ENCODE measurements around the gene MCIDAS. TPM values are rescaled to one million over a fixed set of nuclear protein-coding genes. Genes with fewer than 3 reads are reported as not detected.

The MCIDAS gene
- total and polyA plus RNA-seq, 8 donors = 0.53 to 4.6 (median 1.8) TPM; not detected in 3

GRCh38 chr5:55232985-55233928 is 6.1 kb upstream of the MCIDAS start, which contains the start of gene CCNO:
Gene CCNO, minus strand, starts transcription at chr5:55233608. Its CDS starts 85 bp downstream, at chr5:55233523.
- H3K27me3 ChIP-seq = peaks cover 25 to 88% (median 66%) of the 10 kb centered on the region in 3 donors
- H3K27ac ChIP-seq = peak within 1 kb of the TSS; percentile 82 to 93 (median 86)
- H3K9me3 ChIP-seq = no peaks in the 10 kb centered on the region
- no peaks in the 10 kb centered on the region for H3K36me3 ChIP-seq
- 1 to 2% (median 1%) methylated on average over 42 to 106 of the region's 106 CpGs for WGBS, 5 donors
- H3K4me1 ChIP-seq = peaks cover 31 to 46% (median 43%) of the 10 kb centered on the region in 4 donors
- peak within 1 kb of the TSS; percentile 54 to 78 (median 55) for H3K4me3 ChIP-seq
- DNase-seq = peak; percentile 88 to 89
- TF ChIP-seq POLR2A (IDR thresholded peaks at IDR 0.05) (no peak), CTCF (IDR thresholded peaks at IDR 0.05) (peak in 1 of 7 experiments; percentile 7), POLR2AphosphoS5 (IDR thresholded peaks at IDR 0.05) (peak in 2 of 3 donors; percentile 57 to 81)
- intact Hi-C loops (cut with DNase I; ENCODE audit: low total_unique reads) = loop anchor here (10.0 kb wide), 1 partner anchor 58 kb away; the partner anchor contains the start of gene CDC20B

GRCh38 chr5:55232271-55232984 is 5.3 kb upstream of the MCIDAS start:
- TF ChIP-seq EP300 (IDR thresholded peaks at IDR 0.05) (no peak), POLR2AphosphoS5 (IDR thresholded peaks at IDR 0.05) (peak in 2 of 3 donors; percentile 3)
- H3K27me3 ChIP-seq = peaks cover 25 to 97% (median 73%) of the 10 kb centered on the region in 3 donors
- intact Hi-C loops (cut with DNase I; ENCODE audit: low total_unique reads) = loop anchor here (10.0 kb wide), 1 partner anchor 58 kb away; the partner anchor contains the start of gene CDC20B
- peak overlapping the region; percentile 82 to 93 (median 86) for H3K27ac ChIP-seq
- peak overlapping the region; percentile 54 to 78 (median 55) for H3K4me3 ChIP-seq
- peak; percentile 54 to 59 for DNase-seq
- H3K9me3 ChIP-seq = no peaks in the 10 kb centered on the region
- no peaks in the 10 kb centered on the region for H3K36me3 ChIP-seq
- H3K4me1 ChIP-seq = peaks cover 36 to 52% (median 48%) of the 10 kb centered on the region in 4 donors
- WGBS, 5 donors = 1 to 2% (median 2%) methylated on average over 41 to 45 of the region's 45 CpGs

GRCh38 chr5:55231919-55232270 is 4.8 kb upstream of the MCIDAS start:
- H3K4me3 ChIP-seq = peak overlapping the region; percentile 54 to 78 (median 55)
- peaks cover 28 to 100% (median 78%) of the 10 kb centered on the region in 3 donors for H3K27me3 ChIP-seq
- no peak for TF ChIP-seq POLR2A (IDR thresholded peaks at IDR 0.05)
- H3K9me3 ChIP-seq = no peaks in the 10 kb centered on the region
- DNase-seq = no peak
- intact Hi-C loops (cut with DNase I; ENCODE audit: low total_unique reads) = loop anchor here (10.0 kb wide), 1 partner anchor 57 kb away; the partner anchor contains the start of gene CDC20B
- peak overlapping the region; percentile 82 to 93 (median 86) for H3K27ac ChIP-seq
- H3K4me1 ChIP-seq = peaks cover 40 to 58% (median 54%) of the 10 kb centered on the region in 4 donors
- WGBS, 5 donors = 2 to 4% (median 3%) methylated on average over 9 to 11 of the region's 11 CpGs
- H3K36me3 ChIP-seq = no peaks in the 10 kb centered on the region

GRCh38 chr5:55231029-55231918 is 4.2 kb upstream of the MCIDAS start:
- TF ChIP-seq POLR2AphosphoS5 (IDR thresholded peaks at IDR 0.05) = no peak
- no peak for TF ChIP-seq EP300 (IDR thresholded peaks at IDR 0.05)
- peak in 1 of 7 experiments; percentile 7 for TF ChIP-seq CTCF (IDR thresholded peaks at IDR 0.05)
- TF ChIP-seq POLR2A (IDR thresholded peaks at IDR 0.05) = no peak
- DNase-seq = peak in 1 of 2 donors; percentile 61
- peak overlapping the region; percentile 54 to 78 (median 55) for H3K4me3 ChIP-seq
- peaks cover 34 to 100% (median 84%) of the 10 kb centered on the region in 3 donors for H3K27me3 ChIP-seq
- no peaks in the 10 kb centered on the region for H3K36me3 ChIP-seq
- no peaks in the 10 kb centered on the region for H3K9me3 ChIP-seq
- H3K4me1 ChIP-seq = peaks cover 46 to 64% (median 60%) of the 10 kb centered on the region in 4 donors
- intact Hi-C loops (cut with DNase I; ENCODE audit: low total_unique reads) = loop anchor here (10.0 kb wide), 1 partner anchor 56 kb away; the partner anchor contains the start of gene CDC20B
- H3K27ac ChIP-seq = peak overlapping the region in 3 of 5 donors; percentile 59 to 87 (median 86)
- WGBS, 5 donors = 3 to 6% (median 5%) methylated on average over 23 to 48 of the region's 48 CpGs

Measured in stomach (tissue), 9 donors.